ENCODE data around the gene ZBTB33. TPM values are rescaled to one million over a fixed set of nuclear protein-coding genes. Genes with fewer than 3 reads are reported as not detected.

The ZBTB33 gene
- polyA plus RNA-seq (ENCODE audit: insufficient read length in 4 of 4), result 10 to 100 TPM; 21.9 to 31.3 (median 30.9) TPM

- DNase-seq (ENCODE audit: low read depth in 4 of 4, low spot score in 3 of 4), result peak; percentile 75 to 87 (median 85)
Observed at GRCh38 chrX:120250522-120251271, at the start of gene ZBTB33. ZBTB33 (plus strand) TSS chrX:120250812; CDS start chrX:120253416, 2,604 bp downstream.

GRCh38 chrX:120200851-120201250 is 49.8 kb upstream of the ZBTB33 start:
- no peak for DNase-seq (ENCODE audit: low read depth in 4 of 4, low spot score in 3 of 4)

GRCh38 chrX:120205816-120206753 is 44.5 kb upstream of the ZBTB33 start:
- no peak for DNase-seq (ENCODE audit: low read depth in 4 of 4, low spot score in 3 of 4)

GRCh38 chrX:120207009-120207605 is 43.5 kb upstream of the ZBTB33 start:
- DNase-seq (ENCODE audit: low read depth in 4 of 4, low spot score in 3 of 4), result peak in 2 of 4 donors; percentile 5 to 18

- DNase-seq (ENCODE audit: low read depth in 4 of 4, low spot score in 3 of 4), result peak; percentile 26 to 42 (median 32)
Observed at GRCh38 chrX:120213438-120214265, 37.0 kb upstream of the ZBTB33 start.

- DNase-seq (ENCODE audit: low read depth in 4 of 4, low spot score in 3 of 4), result no peak
Observed at GRCh38 chrX:120223374-120223773, 27.2 kb upstream of the ZBTB33 start.

GRCh38 chrX:120224388-120224787 is 26.2 kb upstream of the ZBTB33 start:
- DNase-seq (ENCODE audit: low read depth in 4 of 4, low spot score in 3 of 4), result no peak

- no peak for DNase-seq (ENCODE audit: low read depth in 4 of 4, low spot score in 3 of 4)
Observed at GRCh38 chrX:120228187-120228908, 22.3 kb upstream of the ZBTB33 start.

GRCh38 chrX:120235284-120235683 is 15.3 kb upstream of the ZBTB33 start:
- no peak for DNase-seq (ENCODE audit: low read depth in 4 of 4, low spot score in 3 of 4)

- no peak for DNase-seq (ENCODE audit: low read depth in 4 of 4, low spot score in 3 of 4)
Observed at GRCh38 chrX:120236687-120237479, 13.7 kb upstream of the ZBTB33 start.

GRCh38 chrX:120238933-120239332 is 11.7 kb upstream of the ZBTB33 start:
- DNase-seq (ENCODE audit: low read depth in 4 of 4, low spot score in 3 of 4), result no peak

GRCh38 chrX:120242813-120243212 is 7.8 kb upstream of the ZBTB33 start:
- DNase-seq (ENCODE audit: low read depth in 4 of 4, low spot score in 3 of 4), result no peak

GRCh38 chrX:120244395-120244734 is 6.2 kb upstream of the ZBTB33 start:
- DNase-seq (ENCODE audit: low read depth in 4 of 4, low spot score in 3 of 4), result no peak

- peak; percentile 61 to 76 (median 64) for DNase-seq (ENCODE audit: low read depth in 4 of 4, low spot score in 3 of 4)
Observed at GRCh38 chrX:120244735-120245498, 5.7 kb upstream of the ZBTB33 start.

GRCh38 chrX:120251471-120252011 is 929 bp downstream of the ZBTB33 start:
- peak in 2 of 4 donors; percentile 15 to 16 for DNase-seq (ENCODE audit: low read depth in 4 of 4, low spot score in 3 of 4)

- DNase-seq (ENCODE audit: low read depth in 4 of 4, low spot score in 3 of 4), result no peak
Observed at GRCh38 chrX:120253784-120254183, 3.2 kb downstream of the ZBTB33 start.

GRCh38 chrX:120260369-120260768 is 9.8 kb downstream of the ZBTB33 start:
- no peak for DNase-seq (ENCODE audit: low read depth in 4 of 4, low spot score in 3 of 4)

Data from right renal pelvis (tissue), 4 donors.